ENCODE results near the gene PTTG2. TPM values are rescaled to one million over a fixed set of nuclear protein-coding genes. Genes with fewer than 3 reads are reported as not detected.

Gene PTTG2
- total and polyA plus RNA-seq, 2 of the 4 experiments (the other 2 are of a cell fraction): not detected

- Histone ChIP-seq H3K14ac (replicated peaks; ENCODE audit: low read depth, low read length) (no peak overlapping the region), H2AFZ (replicated peaks; ENCODE audit: low read length, poor library complexity) (no peak overlapping the region), H4K8ac (ENCODE audit: low read depth in 2 of 2, low read length in 2 of 2) (no peak overlapping the region), H3K4ac (ENCODE audit: low read depth, low read length) (no peak overlapping the region), H3K9me1 (ENCODE audit: insufficient read depth, low read length) (0 out of 2 replicates have a peak, but pooled peaks cover 4% of the 10 kb centered on the region), H2BK120ac (ENCODE audit: low read depth, low read length) (no peak overlapping the region), H3K56ac (ENCODE audit: extremely low read depth, insufficient read depth, low read length) (no peak overlapping the region), H3K27ac (ENCODE audit: insufficient read depth, low read length) (no peak overlapping the region), H3K9me3 (ENCODE audit: control insufficient read depth, insufficient read depth, low read length) (no peaks in the 10 kb centered on the region), H2BK15ac (ENCODE audit: low read depth, low read length) (no peak overlapping the region), H3K23ac (ENCODE audit: low read depth, low read length) (no peak overlapping the region), H3K79me1 (ENCODE audit: low read depth in 1 of 2, low read length in 2 of 2) (no peaks in the 10 kb centered on the region), H3K27me3 (ENCODE audit: control insufficient read depth, insufficient read depth, low read length) (peaks cover 18% of the 10 kb centered on the region), H3K36me3 (ENCODE audit: control insufficient read depth, insufficient read depth, low read length) (no peaks in the 10 kb centered on the region), H2BK5ac (ENCODE audit: low read depth, low read length, poor library complexity, severe bottlenecking) (no peak overlapping the region), H2AK9ac (replicated peaks; ENCODE audit: low read depth, low read length, poor library complexity) (no peak overlapping the region), H3K4me1 (ENCODE audit: control insufficient read depth, insufficient read depth, low read length) (no peaks in the 10 kb centered on the region; the same call in 1 of the 2 replicates), H4K5ac (ENCODE audit: low read depth, low read length) (no peak overlapping the region), H3K4me2 (ENCODE audit: low read depth, low read length) (no peak overlapping the region), H4K20me1 (ENCODE audit: insufficient read depth, low read length) (peaks cover 2% of the 10 kb centered on the region; the same call in 1 of the 2 replicates), H4K91ac (ENCODE audit: insufficient read depth, low read depth, low read length) (no peak overlapping the region), H2BK20ac (ENCODE audit: low read depth, low read length) (no peak overlapping the region), H2AK5ac (ENCODE audit: low read depth, low read length) (no peak overlapping the region), H3K9ac (ENCODE audit: low read depth, low read length) (no peak overlapping the region), H3K4me3 (ENCODE audit: insufficient read depth, low read depth, low read length) (no peak overlapping the region), H3K18ac (ENCODE audit: low read depth, low read length) (no peak overlapping the region)
- WGBS, 2 experiments (ENCODE audit: extremely low coverage in 2 of 2, insufficient read length in 1 of 2): no CpG with 5 or more reads among the region's 6 CpGs
- ChIA-PET CTCF (no interaction called here), POLR2A (ENCODE audit: unreplicated experiment) (no interaction called here)
- BruUV-seq (replicated peaks): no TSS peak
- TF ChIP-seq RFX5 (IDR thresholded peaks at IDR 0.05; ENCODE audit: low read depth, low read length): no peak
- TF ChIP-seq ELK1 (IDR thresholded peaks at IDR 0.05; ENCODE audit: borderline replicate concordance, low read depth, low read length): no peak
- TF ChIP-seq MAFK (IDR thresholded peaks at IDR 0.05; ENCODE audit: low read depth, low read length): no peak
- no peak for TF ChIP-seq RCOR1 (IDR thresholded peaks at IDR 0.05; ENCODE audit: insufficient replicate concordance, low read length)
- TF ChIP-seq BHLHE40 (IDR thresholded peaks at IDR 0.05; ENCODE audit: low read depth, low read length): no peak
- no peak for TF ChIP-seq POLR2A (IDR thresholded peaks at IDR 0.05; ENCODE audit: low read depth, low read length)
- TF ChIP-seq MAZ (IDR thresholded peaks at IDR 0.05; ENCODE audit: borderline replicate concordance, low read depth, low read length): no peak
- no peak for TF ChIP-seq RAD21 (IDR thresholded peaks at IDR 0.05; ENCODE audit: low read length)
- TF ChIP-seq SMC3 (IDR thresholded peaks at IDR 0.05; ENCODE audit: low read depth, low read length): no peak
- TF ChIP-seq USF2 (IDR thresholded peaks at IDR 0.05; ENCODE audit: low read depth, low read length): no peak
- no peak for TF ChIP-seq CHD1 (IDR thresholded peaks at IDR 0.05; ENCODE audit: low read depth, low read length)
- TF ChIP-seq MXI1 (IDR thresholded peaks at IDR 0.05; ENCODE audit: borderline replicate concordance, low read depth, low read length): no peak
- TF ChIP-seq CEBPB (IDR thresholded peaks at IDR 0.05; ENCODE audit: low read depth, low read length): no peak
- no peak for TF ChIP-seq CTCF (conservative IDR thresholded peaks at IDR 0.05; ENCODE audit: low read depth, low read length)
- TF ChIP-seq FOS (IDR thresholded peaks at IDR 0.05; ENCODE audit: low read depth, low read length): no peak
- no peak for TF ChIP-seq NFE2L2 (IDR thresholded peaks at IDR 0.05; ENCODE audit: low read depth, low read length)
- dilution Hi-C loops (cut with HindIII; ENCODE audit: low sequenced_read_pairs, unreplicated experiment) (no loop called here), intact Hi-C loops (cut with micrococcal nuclease) (no loop called here), in situ Hi-C loops (cut with MboI; ENCODE audit: low sequenced_read_pairs) (no loop called here)
- DNase-seq: no peak
- ATAC-seq (ENCODE audit: low read depth): no peak
Observed at GRCh38 chr4:37958932-37959331, 1.3 kb upstream of the PTTG2 start.
